Bronchial epithelial cell (primary cell): Measurements from ENCODE around the gene FADD. TPM values are rescaled to one million over a fixed set of nuclear protein-coding genes. Genes with fewer than 3 reads are reported as not detected.
A peak's percentile ranks its signal among the peaks of the same experiment; 100 is the strongest.

ENCODE experiments used
- DNase-seq: peaks from one replicate; pipeline ENCODE4 v3.0.0-alpha.2; 2010; ENCODE audit warnings: low read depth
- FAIRE-seq: peaks from 2 replicates; lab custom pipeline; 2011; peaks lifted over from hg19 to GRCh38; lab: Jason Lieb, UNC
- H3K27me3 ChIP-seq: 2 replicates; pipeline ENCODE4 v1.5.1; 2011; ENCODE audit warnings: low read length; ENCODE audit not compliant: control insufficient read depth, insufficient read depth
- H3K36me3 ChIP-seq: 2 replicates; pipeline ENCODE4 v1.5.1; 2011; ENCODE audit warnings: low read length; ENCODE audit not compliant: control insufficient read depth, insufficient read depth
- H3K4me3 ChIP-seq: 2 replicates; pipeline ENCODE4 v1.5.1; 2011; ENCODE audit warnings: mild to moderate bottlenecking, low read depth, low read length, control low read depth
- CTCF ChIP-seq: IDR thresholded peaks from 2 replicates; pipeline ENCODE4 v1.5.1; 2011; ENCODE audit warnings: mild to moderate bottlenecking, moderate library complexity, low read length, control low read depth, inconsistent platforms; ENCODE audit not compliant: insufficient read depth, severe bottlenecking
- total RNA-seq: library from RNA; depleted of rRNA; stranded (reverse); fragments of >200 nt; gene quantifications from 2 replicates; pipeline ENCODE4 v1.2.1, GENCODE V29; 2014

The FADD gene
- total RNA-seq, 1 donor from 2014 or later, result 52.1 TPM

- no peaks in the 10 kb centered on the region for H3K36me3 ChIP-seq
- DNase-seq (no peak), FAIRE-seq (peak; percentile 50)
- no peak for TF ChIP-seq CTCF
- no peak overlapping the region for H3K4me3 ChIP-seq
- no peaks in the 10 kb centered on the region for H3K27me3 ChIP-seq
Measured at GRCh38 chr11:70240337-70240736, 37.2 kb downstream of the FADD start.

- DNase-seq, result no peak
- no peak overlapping the region for H3K4me3 ChIP-seq
Measured at GRCh38 chr11:70241709-70242108, 38.6 kb downstream of the FADD start.

GRCh38 chr11:70242885-70243284, 39.8 kb downstream of the FADD start:
- DNase-seq (no peak), FAIRE-seq (peak; percentile 13)
- no peaks in the 10 kb centered on the region for H3K27me3 ChIP-seq
- H3K4me3 ChIP-seq, result no peak overlapping the region
- no peaks in the 10 kb centered on the region for H3K36me3 ChIP-seq
- no peak for TF ChIP-seq CTCF

More at GRCh38 chr11:70241709-70242108, 38.6 kb downstream of the FADD start:
- Histone ChIP-seq H3K36me3 (no peaks in the 10 kb centered on the region), H3K27me3 (no peaks in the 10 kb centered on the region)
- no peak for TF ChIP-seq CTCF
- FAIRE-seq, result no peak

- no peak for FAIRE-seq
- peak; percentile 33 for DNase-seq
- H3K27me3 ChIP-seq, result no peaks in the 10 kb centered on the region
- no peak overlapping the region for H3K4me3 ChIP-seq
- no peak for TF ChIP-seq CTCF
- no peaks in the 10 kb centered on the region for H3K36me3 ChIP-seq
Measured at GRCh38 chr11:70243912-70244652, 41.0 kb downstream of the FADD start.

- Histone ChIP-seq H3K27me3 (no peaks in the 10 kb centered on the region), H3K36me3 (no peaks in the 10 kb centered on the region), H3K4me3 (no peak overlapping the region)
- DNase-seq, result no peak
- TF ChIP-seq CTCF, result no peak
- no peak for FAIRE-seq
Measured at GRCh38 chr11:70244698-70245097, 41.6 kb downstream of the FADD start.

- FAIRE-seq, result no peak
- no peaks in the 10 kb centered on the region for H3K36me3 ChIP-seq
- peak; percentile 12 for DNase-seq
- TF ChIP-seq CTCF, result no peak
- H3K4me3 ChIP-seq, result no peak overlapping the region
- H3K27me3 ChIP-seq, result no peaks in the 10 kb centered on the region
Measured at GRCh38 chr11:70246196-70246595, 43.1 kb downstream of the FADD start.
